Measurements from ENCODE around the gene TTC39B.

TTC39B gene

GRCh38 chr9:15293084-15293483, 13.9 kb downstream of the TTC39B start:
- no peak for TF ChIP-seq CTCF (IDR thresholded peaks at IDR 0.05; ENCODE audit: insufficient read depth, missing control alignments)
- no peak for DNase-seq (ENCODE audit: insufficient read length, low spot score)
- FAIRE-seq = no peak

GRCh38 chr9:15289603-15290002, 17.4 kb downstream of the TTC39B start:
- TF ChIP-seq CTCF (IDR thresholded peaks at IDR 0.05; ENCODE audit: insufficient read depth, missing control alignments) = no peak
- FAIRE-seq (no peak), DNase-seq (ENCODE audit: insufficient read length, low spot score) (no peak)

DNA sequence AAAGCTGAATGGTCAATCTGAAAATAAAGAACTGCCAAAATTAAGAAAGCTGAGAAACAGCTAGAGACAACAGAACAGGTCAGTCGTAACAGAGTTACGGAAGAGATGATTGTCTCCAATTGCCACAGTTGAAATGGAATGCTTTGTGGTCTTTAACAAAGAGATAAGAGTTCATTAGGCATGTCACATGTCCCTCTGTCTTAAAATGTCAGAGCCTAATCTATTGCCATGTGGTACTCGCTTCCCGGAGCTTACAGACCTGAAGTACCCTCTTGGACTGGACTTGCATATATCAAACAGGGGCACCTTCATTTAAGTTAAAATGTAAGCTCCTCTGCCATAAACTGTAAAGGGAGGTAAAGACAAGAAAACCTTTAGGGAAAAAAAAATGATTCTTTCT, 19.7 kb downstream of the TTC39B start:
- DNase-seq (ENCODE audit: insufficient read length, low spot score) (no peak), FAIRE-seq (no peak)
- TF ChIP-seq CTCF (IDR thresholded peaks at IDR 0.05; ENCODE audit: insufficient read depth, missing control alignments) = no peak

GRCh38 chr9:15286161-15286821, 20.7 kb downstream of the TTC39B start:
- TF ChIP-seq CTCF (IDR thresholded peaks at IDR 0.05; ENCODE audit: insufficient read depth, missing control alignments) = no peak
- no peak for DNase-seq (ENCODE audit: insufficient read length, low spot score)
- FAIRE-seq = no peak

GRCh38 chr9:15282567-15283285, 24.3 kb downstream of the TTC39B start:
- DNase-seq (ENCODE audit: insufficient read length, low spot score) (no peak), FAIRE-seq (no peak)

GRCh38 chr9:15280647-15281046, 26.4 kb downstream of the TTC39B start:
- no peak for TF ChIP-seq CTCF (IDR thresholded peaks at IDR 0.05; ENCODE audit: insufficient read depth, missing control alignments)
- no peak for FAIRE-seq

More at GRCh38 chr9:15282567-15283285, 24.3 kb downstream of the TTC39B start:
- TF ChIP-seq CTCF (IDR thresholded peaks at IDR 0.05; ENCODE audit: insufficient read depth, missing control alignments) = no peak

GRCh38 chr9:15278839-15279238, 28.2 kb downstream of the TTC39B start:
- no peak for TF ChIP-seq CTCF (IDR thresholded peaks at IDR 0.05; ENCODE audit: insufficient read depth, missing control alignments)
- FAIRE-seq = no peak

More at GRCh38 chr9:15280647-15281046, 26.4 kb downstream of the TTC39B start:
- no peak for DNase-seq (ENCODE audit: insufficient read length, low spot score)

More at GRCh38 chr9:15278839-15279238, 28.2 kb downstream of the TTC39B start:
- DNase-seq (ENCODE audit: insufficient read length, low spot score) = no peak
